Adipocyte (in vitro differentiated cells): ENCODE measurements around the gene SENP3.

Experiments
- DNase-seq: peaks from one replicate; pipeline ENCODE4 v3.0.0-alpha.2; 2015; ENCODE audit warnings: low read depth
- H3K27me3 ChIP-seq: replicated peaks from 2 replicates; pipeline ENCODE4 v1.7.0; 2013; ENCODE audit warnings: mild to moderate bottlenecking, low read length, moderate library complexity; ENCODE audit not compliant: control insufficient read depth, insufficient read depth
- H3K36me3 ChIP-seq: 2 replicates; pipeline ENCODE4 v1.7.0; 2013; ENCODE audit warnings: low read length, mild to moderate bottlenecking, moderate library complexity; ENCODE audit not compliant: control insufficient read depth, insufficient read depth, severe bottlenecking
- H3K4me1 ChIP-seq: 2 replicates; pipeline ENCODE4 v1.7.0; 2013; ENCODE audit warnings: mild to moderate bottlenecking, low read length, moderate library complexity; ENCODE audit not compliant: control insufficient read depth, insufficient read depth
- H3K4me3 ChIP-seq: 2 replicates; pipeline ENCODE4 v1.7.0; 2013; ENCODE audit warnings: mild to moderate bottlenecking, low read length, moderate library complexity
- H3K9ac ChIP-seq: 2 replicates; pipeline ENCODE4 v1.7.0; 2013; ENCODE audit warnings: mild to moderate bottlenecking, low read length, moderate library complexity
- H3K9me3 ChIP-seq: 2 replicates; pipeline ENCODE4 v1.7.0; 2013; ENCODE audit warnings: mild to moderate bottlenecking, low read length, moderate library complexity; ENCODE audit not compliant: control insufficient read depth

The SENP3 gene

DNA sequence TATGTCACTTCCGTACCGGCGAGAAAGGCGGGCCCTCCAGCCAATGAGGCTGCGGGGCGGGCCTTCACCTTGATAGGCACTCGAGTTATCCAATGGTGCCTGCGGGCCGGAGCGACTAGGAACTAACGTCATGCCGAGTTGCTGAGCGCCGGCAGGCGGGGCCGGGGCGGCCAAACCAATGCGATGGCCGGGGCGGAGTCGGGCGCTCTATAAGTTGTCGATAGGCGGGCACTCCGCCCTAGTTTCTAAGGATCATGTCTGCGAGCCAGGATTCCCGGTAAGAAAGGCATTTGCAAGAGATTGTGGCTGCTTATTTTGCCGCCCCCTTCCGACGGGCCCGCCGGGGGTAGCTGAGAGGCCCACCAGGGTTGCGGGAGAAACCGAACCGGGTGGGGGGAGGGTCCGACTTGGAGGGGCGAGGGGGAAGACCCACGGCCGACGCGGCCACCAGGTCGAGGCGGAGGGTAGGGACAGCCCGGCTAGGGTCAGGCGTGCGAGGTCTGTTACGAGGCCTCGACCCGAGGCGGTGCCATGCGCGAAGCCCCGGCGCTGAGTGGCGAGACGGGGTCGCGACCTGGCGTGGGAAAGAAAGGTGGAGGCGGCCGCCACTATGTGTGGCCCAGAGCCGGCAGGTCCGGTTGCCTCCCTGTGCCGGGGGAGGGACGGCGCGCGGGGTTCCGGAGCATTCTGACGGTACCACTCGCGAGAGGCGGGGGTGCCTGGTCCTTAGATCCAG, 11.0 kb downstream of the SENP3 start:
- H3K36me3 ChIP-seq: peaks cover 64% of the 10 kb centered on the region
- peak overlapping the region; percentile 91 for H3K4me3 ChIP-seq

DNA sequence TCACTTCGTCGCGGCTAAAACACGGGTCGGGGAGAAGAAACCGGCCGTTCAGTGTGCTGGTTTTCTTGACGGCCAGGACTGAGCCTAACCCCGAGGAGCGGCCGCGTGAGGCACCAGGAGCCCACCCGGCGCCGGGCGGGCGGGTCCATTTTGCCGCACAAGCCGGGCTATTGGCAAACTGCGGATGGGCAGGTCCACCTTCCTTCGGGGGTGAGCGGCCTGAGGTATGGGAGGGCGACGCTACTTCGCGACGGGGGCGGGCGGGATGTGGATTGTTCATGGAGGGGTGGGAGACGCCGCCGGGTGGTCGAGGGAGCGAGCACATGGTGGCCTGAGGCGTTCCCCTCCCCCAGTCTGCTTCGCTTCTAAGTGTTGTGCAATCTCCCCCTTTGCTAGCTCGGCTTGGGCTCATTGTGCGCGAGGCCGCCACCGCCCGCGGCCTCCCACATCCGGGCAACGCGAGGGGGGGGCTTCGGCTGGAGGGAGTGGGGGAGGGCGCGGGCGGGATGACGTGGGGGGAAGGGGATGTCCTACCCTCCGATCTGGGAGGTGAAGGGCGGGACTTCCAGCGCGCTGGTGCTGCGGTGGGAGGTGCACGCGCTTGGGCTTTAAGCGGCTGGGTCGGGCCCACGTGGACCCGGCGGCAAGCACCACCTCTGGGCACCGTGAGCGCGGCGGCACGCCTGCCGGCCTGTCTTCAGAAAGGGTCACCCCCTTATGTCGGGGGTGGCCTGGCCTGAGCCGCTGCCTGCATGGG, 11.8 kb downstream of the SENP3 start:
- H3K27me3 ChIP-seq: no peaks in the 10 kb centered on the region
- H3K9ac ChIP-seq: peak overlapping the region; percentile 100
- no peaks in the 10 kb centered on the region for H3K9me3 ChIP-seq
- H3K4me1 ChIP-seq: peaks cover 45% of the 10 kb centered on the region
- H3K4me3 ChIP-seq: peak overlapping the region; percentile 91
- DNase-seq: peak; percentile 94
- peaks cover 70% of the 10 kb centered on the region for H3K36me3 ChIP-seq

More for the DNA sequence above, 11.0 kb downstream of the SENP3 start:
- no peaks in the 10 kb centered on the region for H3K9me3 ChIP-seq
- H3K9ac ChIP-seq: peak overlapping the region; percentile 100
- peaks cover 40% of the 10 kb centered on the region for H3K4me1 ChIP-seq
- H3K27me3 ChIP-seq: no peaks in the 10 kb centered on the region
- DNase-seq: peak; percentile 99

DNA sequence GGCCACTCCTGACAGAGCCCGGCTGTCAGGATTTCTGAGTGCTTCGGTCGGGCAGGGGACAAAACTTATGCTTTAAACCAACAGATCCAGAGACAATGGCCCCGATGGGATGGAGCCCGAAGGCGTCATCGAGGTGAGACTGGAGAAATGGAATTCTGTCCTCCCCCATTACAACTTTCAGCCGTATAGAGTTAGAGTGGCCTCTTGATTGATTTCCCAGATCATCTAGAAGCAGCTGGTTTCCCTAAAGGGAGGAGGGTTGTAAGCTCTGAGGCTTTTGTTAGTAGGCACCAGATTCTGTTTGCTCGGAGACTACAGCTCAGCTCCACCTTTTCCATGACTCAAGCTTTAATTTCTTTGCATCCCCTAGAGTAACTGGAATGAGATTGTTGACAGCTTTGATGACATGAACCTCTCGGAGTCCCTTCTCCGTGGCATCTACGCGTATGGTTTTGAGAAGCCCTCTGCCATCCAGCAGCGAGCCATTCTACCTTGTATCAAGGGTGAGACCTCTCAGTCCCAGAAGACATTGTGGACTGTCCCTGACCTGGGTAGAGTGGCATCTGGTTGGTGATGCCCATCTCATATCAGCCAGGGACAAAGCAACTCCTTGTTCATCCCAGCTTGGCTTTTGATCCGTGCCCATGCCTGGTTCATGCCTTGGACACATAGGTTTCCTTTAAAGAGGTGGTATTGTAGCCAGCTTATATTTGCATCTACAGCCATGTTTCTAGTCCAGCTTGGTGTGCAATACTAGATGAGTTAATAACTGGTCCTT, 12.6 kb downstream of the SENP3 start:
- peaks cover 73% of the 10 kb centered on the region for H3K36me3 ChIP-seq

DNA sequence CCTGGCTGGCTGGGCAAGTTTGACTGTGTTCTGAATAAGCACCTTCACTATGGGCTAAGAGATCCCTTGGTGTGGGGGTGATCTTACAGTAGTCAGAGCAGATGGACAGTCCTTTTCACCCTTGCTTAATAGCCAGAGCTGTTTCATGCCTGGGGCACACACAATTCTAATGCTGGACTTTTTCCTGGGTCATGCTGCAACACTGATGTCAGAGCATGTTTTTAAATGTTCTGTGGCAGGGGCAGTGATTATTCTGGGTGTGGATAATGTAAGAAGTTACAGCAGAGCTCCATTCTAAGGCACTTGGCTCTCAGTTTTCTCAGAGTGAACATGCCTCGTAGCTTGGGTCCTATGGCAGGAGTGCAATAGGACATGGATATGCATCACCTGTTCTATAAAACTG, 13.8 kb downstream of the SENP3 start:
- Histone ChIP-seq H3K9ac (peak overlapping the region; percentile 100), H3K9me3 (no peaks in the 10 kb centered on the region), H3K36me3 (peaks cover 62% of the 10 kb centered on the region), H3K4me3 (peak overlapping the region; percentile 91), H3K27me3 (no peaks in the 10 kb centered on the region), H3K4me1 (peaks cover 62% of the 10 kb centered on the region)
- DNase-seq: no peak

More for the DNA sequence above, 12.6 kb downstream of the SENP3 start:
- H3K27me3 ChIP-seq: no peaks in the 10 kb centered on the region
- no peak for DNase-seq
- peak overlapping the region; percentile 100 for H3K9ac ChIP-seq
- no peaks in the 10 kb centered on the region for H3K9me3 ChIP-seq
- peak overlapping the region; percentile 91 for H3K4me3 ChIP-seq
- peaks cover 51% of the 10 kb centered on the region for H3K4me1 ChIP-seq

DNA sequence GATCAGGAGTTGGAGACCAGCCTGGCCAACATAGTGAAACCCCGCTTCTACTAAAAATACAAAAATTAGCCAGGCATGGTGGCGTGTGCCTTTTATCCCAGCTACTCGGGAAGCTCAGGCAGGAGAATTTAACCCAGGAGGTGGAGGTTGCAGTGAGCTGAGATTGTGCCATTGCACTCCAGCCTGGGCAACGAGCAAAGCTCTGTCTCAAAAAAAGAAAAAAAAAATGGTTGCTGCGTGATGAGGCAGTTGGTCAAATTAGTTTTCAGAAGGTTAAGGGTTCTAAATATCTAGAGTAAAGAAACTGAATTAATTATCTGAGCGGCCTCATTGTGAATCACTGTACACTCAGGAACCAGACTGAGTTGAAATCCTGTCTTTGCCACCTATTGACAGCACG, 14.2 kb downstream of the SENP3 start:
- Histone ChIP-seq H3K27me3 (no peaks in the 10 kb centered on the region), H3K9me3 (no peaks in the 10 kb centered on the region), H3K4me1 (peaks cover 67% of the 10 kb centered on the region), H3K36me3 (peaks cover 57% of the 10 kb centered on the region), H3K9ac (peak overlapping the region; percentile 100), H3K4me3 (peak overlapping the region; percentile 91)
- DNase-seq: no peak

DNA sequence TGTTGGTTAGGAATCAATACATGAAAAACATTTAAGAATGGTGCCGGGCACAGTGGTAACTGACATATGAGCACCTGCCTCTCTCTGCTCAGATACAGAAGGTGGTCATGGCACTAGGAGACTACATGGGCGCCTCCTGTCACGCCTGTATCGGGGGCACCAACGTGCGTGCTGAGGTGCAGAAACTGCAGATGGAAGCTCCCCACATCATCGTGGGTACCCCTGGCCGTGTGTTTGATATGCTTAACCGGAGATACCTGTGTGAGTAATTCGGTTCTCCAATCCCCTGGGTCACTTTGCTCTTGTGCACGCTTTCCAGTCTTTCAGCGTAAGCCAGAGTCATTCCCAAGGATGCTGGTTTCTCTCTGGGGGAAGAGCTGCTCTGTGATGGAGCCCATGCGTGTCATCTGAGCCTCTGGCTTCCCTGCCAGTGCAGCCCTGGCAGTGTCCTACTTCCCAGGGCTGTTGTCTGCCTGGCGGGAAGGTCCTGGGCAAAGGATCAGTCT, 14.8 kb downstream of the SENP3 start:
- DNase-seq: no peak
- peak overlapping the region; percentile 100 for H3K9ac ChIP-seq
- no peaks in the 10 kb centered on the region for H3K27me3 ChIP-seq
- peaks cover 67% of the 10 kb centered on the region for H3K4me1 ChIP-seq
- no peaks in the 10 kb centered on the region for H3K9me3 ChIP-seq
- H3K4me3 ChIP-seq: peak overlapping the region; percentile 91
- peaks cover 52% of the 10 kb centered on the region for H3K36me3 ChIP-seq

DNA sequence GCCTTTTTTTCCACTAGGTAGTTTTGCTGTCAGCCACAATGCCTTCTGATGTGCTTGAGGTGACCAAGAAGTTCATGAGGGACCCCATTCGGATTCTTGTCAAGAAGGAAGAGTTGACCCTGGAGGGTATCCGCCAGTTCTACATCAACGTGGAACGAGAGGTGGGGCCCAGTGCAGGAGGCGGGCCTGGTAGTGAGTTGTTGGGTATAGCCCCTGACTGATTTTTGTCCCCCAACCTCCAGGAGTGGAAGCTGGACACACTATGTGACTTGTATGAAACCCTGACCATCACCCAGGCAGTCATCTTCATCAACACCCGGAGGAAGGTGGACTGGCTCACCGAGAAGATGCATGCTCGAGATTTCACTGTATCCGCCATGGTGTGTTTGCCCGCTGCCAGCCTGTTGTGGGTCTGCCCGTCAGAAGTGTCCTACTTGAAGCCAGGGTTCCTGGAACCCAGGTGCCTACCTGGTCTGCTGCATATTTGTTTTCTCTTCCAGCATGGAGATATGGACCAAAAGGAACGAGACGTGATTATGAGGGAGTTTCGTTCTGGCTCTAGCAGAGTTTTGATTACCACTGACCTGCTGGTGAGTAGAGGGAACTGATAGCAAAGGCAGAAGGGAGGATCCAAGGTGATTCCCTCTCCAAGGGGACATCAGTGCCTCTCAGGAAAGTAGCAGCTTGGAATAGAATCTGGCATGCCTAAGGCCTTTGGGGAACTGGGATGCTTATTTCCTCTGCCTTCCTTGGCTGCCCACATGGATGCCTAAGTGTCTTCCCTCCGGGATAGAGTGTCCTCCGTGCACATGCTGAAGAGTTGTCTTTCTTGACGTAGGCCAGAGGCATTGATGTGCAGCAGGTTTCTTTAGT, 15.8 kb downstream of the SENP3 start:
- H3K4me3 ChIP-seq: no peak overlapping the region
- H3K27me3 ChIP-seq: no peaks in the 10 kb centered on the region
- H3K9ac ChIP-seq: peak overlapping the region; percentile 44
- DNase-seq: no peak
- H3K36me3 ChIP-seq: peaks cover 51% of the 10 kb centered on the region
- no peaks in the 10 kb centered on the region for H3K9me3 ChIP-seq
- peaks cover 69% of the 10 kb centered on the region for H3K4me1 ChIP-seq

DNA sequence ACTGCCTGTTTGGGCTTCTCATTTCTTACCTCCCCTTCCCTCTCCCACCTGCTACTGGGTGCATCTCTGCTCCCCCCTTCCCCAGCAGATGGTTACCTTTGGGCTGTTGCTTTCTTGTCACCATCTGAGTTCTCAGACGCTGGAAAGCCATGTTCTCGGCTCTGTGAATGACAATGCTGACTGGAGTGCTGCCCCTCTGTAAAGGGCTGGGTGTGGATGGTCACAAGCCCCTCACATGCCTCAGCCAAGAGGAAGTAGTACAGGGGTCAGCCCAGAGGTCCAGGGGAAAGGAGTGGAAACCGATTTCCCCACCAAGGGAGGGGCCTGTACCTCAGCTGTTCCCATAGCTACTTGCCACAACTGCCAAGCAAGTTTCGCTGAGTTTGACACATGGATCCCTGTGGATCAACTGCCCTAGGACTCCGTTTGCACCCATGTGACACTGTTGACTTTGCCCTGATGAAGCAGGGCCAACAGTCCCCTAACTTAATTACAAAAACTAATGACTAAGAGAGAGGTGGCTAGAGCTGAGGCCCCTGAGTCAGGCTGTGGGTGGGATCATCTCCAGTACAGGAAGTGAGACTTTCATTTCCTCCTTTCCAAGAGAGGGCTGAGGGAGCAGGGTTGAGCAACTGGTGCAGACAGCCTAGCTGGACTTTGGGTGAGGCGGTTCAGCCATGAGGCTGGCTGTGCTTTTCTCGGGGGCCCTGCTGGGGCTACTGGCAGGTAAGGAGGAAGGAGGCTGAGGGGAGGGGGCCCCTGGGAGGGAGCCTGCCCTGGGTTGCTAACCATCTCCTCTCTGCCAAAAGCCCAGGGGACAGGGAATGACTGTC, 17.5 kb downstream of the SENP3 start, which contains the start of gene CD68:
CD68 (plus strand) TSS at position 638 of the 833 bp plus-strand sequence; CDS start at position 678, 40 bp downstream.
- peaks cover 77% of the 10 kb centered on the region for H3K4me1 ChIP-seq
- H3K9ac ChIP-seq: peak within 1 kb of the TSS; percentile 86
- peaks cover 49% of the 10 kb centered on the region for H3K36me3 ChIP-seq
- no peaks in the 10 kb centered on the region for H3K9me3 ChIP-seq
- DNase-seq: peak; percentile 89
- H3K4me3 ChIP-seq: peak within 1 kb of the TSS; percentile 70
- no peaks in the 10 kb centered on the region for H3K27me3 ChIP-seq

DNA sequence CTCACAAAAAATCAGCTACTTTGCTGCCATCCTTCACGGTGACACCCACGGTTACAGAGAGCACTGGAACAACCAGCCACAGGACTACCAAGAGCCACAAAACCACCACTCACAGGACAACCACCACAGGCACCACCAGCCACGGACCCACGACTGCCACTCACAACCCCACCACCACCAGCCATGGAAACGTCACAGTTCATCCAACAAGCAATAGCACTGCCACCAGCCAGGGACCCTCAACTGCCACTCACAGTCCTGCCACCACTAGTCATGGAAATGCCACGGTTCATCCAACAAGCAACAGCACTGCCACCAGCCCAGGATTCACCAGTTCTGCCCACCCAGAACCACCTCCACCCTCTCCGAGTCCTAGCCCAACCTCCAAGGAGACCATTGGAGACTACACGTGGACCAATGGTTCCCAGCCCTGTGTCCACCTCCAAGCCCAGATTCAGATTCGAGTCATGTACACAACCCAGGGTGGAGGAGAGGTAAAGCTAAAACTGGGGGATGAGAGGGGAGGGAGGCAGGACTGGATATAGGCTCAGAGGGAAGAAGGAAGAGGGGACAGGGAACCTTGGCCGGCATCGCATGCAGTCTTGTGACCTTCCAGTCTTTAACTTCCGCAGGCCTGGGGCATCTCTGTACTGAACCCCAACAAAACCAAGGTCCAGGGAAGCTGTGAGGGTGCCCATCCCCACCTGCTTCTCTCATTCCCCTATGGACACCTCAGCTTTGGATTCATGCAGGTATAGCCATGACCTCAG, 18.3 kb downstream of the SENP3 start:
- no peaks in the 10 kb centered on the region for H3K9me3 ChIP-seq
- peak overlapping the region; percentile 70 for H3K4me3 ChIP-seq
- H3K27me3 ChIP-seq: no peaks in the 10 kb centered on the region
- peaks cover 75% of the 10 kb centered on the region for H3K4me1 ChIP-seq
- peaks cover 41% of the 10 kb centered on the region for H3K36me3 ChIP-seq
- H3K9ac ChIP-seq: peak overlapping the region; percentile 86
- DNase-seq: no peak
